Stimulated activated CD4-positive, alpha-beta T cell treated with anti-CD3 and anti-CD28 coated beads, Interleukin-2, amount 100 ng/mL, for 24 hours (primary cell): ENCODE measurements around the gene CCDC40.

Source experiments
- DNase-seq, 2 donors: peaks; one replicate each; pipeline ENCODE4 v3.0.0-alpha.2; 2020

Gene CCDC40

GRCh38 chr17:80119271-80119791 lies 82.9 kb downstream of the CCDC40 start:
- DNase-seq, result no peak

- no peak for DNase-seq
Observed at GRCh38 chr17:80119839-80120238, 83.4 kb downstream of the CCDC40 start.

- no peak for DNase-seq
Observed at GRCh38 chr17:80122026-80122575, 85.7 kb downstream of the CCDC40 start.

- no peak for DNase-seq
Observed at GRCh38 chr17:80122926-80123505, 86.6 kb downstream of the CCDC40 start.

GRCh38 chr17:80123791-80124190 lies 87.3 kb downstream of the CCDC40 start:
- DNase-seq, result no peak

- no peak for DNase-seq
Observed at GRCh38 chr17:80124351-80124981, 88.0 kb downstream of the CCDC40 start.

GRCh38 chr17:80125656-80126448 lies 89.4 kb downstream of the CCDC40 start:
- no peak for DNase-seq

GRCh38 chr17:80126449-80126715 lies 89.9 kb downstream of the CCDC40 start:
- DNase-seq, result no peak

- no peak for DNase-seq
Observed at GRCh38 chr17:80129006-80129565, 92.6 kb downstream of the CCDC40 start.

- no peak for DNase-seq
Observed at GRCh38 chr17:80130992-80131391, 94.5 kb downstream of the CCDC40 start.

GRCh38 chr17:80132906-80133625 lies 96.6 kb downstream of the CCDC40 start:
- DNase-seq, result no peak

GRCh38 chr17:80133626-80133970 lies 97.2 kb downstream of the CCDC40 start:
- DNase-seq, result no peak

- DNase-seq, result no peak
Observed at GRCh38 chr17:80137131-80137530, 100.7 kb downstream of the CCDC40 start.

GRCh38 chr17:80138856-80139426 lies 102.5 kb downstream of the CCDC40 start:
- DNase-seq, result no peak

- no peak for DNase-seq
Observed at GRCh38 chr17:80141463-80142165, 105.2 kb downstream of the CCDC40 start.

GRCh38 chr17:80142929-80143328 lies 106.5 kb downstream of the CCDC40 start:
- no peak for DNase-seq

GRCh38 chr17:80145076-80146075 lies 108.9 kb downstream of the CCDC40 start:
- DNase-seq, result no peak

- peak; percentile 25 to 26 for DNase-seq
Observed at GRCh38 chr17:80146121-80147034, 109.9 kb downstream of the CCDC40 start.

- peak; percentile 96 to 97 for DNase-seq
Observed at GRCh38 chr17:80147035-80147822, 110.8 kb downstream of the CCDC40 start, which contains the start of gene EIF4A3. TSS of gene EIF4A3 (minus strand) at chr17:80147128. CDS start at chr17:80146961, 167 bp downstream.
